Activated T-helper 2 cell treated with anti-CD3 and anti-CD28 coated beads, Interferon-gamma antibody, Interleukin-2, Interleukin-4, amounts not matched to agents 10 μg/mL and 5 μg/mL and 100 μg/mL, durations not matched to agents 14 hours and 24 hours and 36 hours (primary cell): ENCODE measurements around the gene PDE8A. TPM values are rescaled to one million over a fixed set of nuclear protein-coding genes. Genes with fewer than 3 reads are reported as not detected.
"Not testable (repeated sequence)": the region's sequence is repeated elsewhere in the genome, so short reads cannot be mapped to it uniquely, and the experiment has no call there.

Source experiments
- DNase-seq: peaks from one replicate; pipeline ENCODE4 v3.0.0; 2021; ENCODE audit warnings: low spot score
- H3K27ac Mint-ChIP-seq: one replicate; pipeline ENCODE4 v1.8.0; 2021; ENCODE audit warnings: mixed read lengths
- H3K27me3 Mint-ChIP-seq: one replicate; pipeline ENCODE4 v1.8.0; 2021; ENCODE audit warnings: low read depth, mixed read lengths
- H3K36me3 Mint-ChIP-seq: one replicate; pipeline ENCODE4 v1.8.0; 2021; ENCODE audit warnings: low read depth, mixed read lengths
- H3K4me1 Mint-ChIP-seq: one replicate; pipeline ENCODE4 v1.8.0; 2021; ENCODE audit warnings: low read depth, mixed read lengths
- H3K4me3 Mint-ChIP-seq: one replicate; pipeline ENCODE4 v1.8.0; 2021; ENCODE audit warnings: low read depth, mild to moderate bottlenecking, moderate library complexity, mixed read lengths
- H3K9me3 Mint-ChIP-seq: one replicate; pipeline ENCODE4 v1.8.0; 2021; ENCODE audit warnings: mixed read lengths
- intact Hi-C: fragments of 100-400 bp; cut with micrococcal nuclease; formaldehyde crosslinking; loops from one replicate; pipeline ENCODE4 v1.15.1; 2023
- total RNA-seq: library from RNA; stranded (reverse); gene quantifications from 2 replicates; pipeline ENCODE4 v1.2.3, GENCODE V29; 2022

Gene PDE8A
- total RNA-seq, 1 donor from 2014 or later: 20.4 TPM

DNA sequence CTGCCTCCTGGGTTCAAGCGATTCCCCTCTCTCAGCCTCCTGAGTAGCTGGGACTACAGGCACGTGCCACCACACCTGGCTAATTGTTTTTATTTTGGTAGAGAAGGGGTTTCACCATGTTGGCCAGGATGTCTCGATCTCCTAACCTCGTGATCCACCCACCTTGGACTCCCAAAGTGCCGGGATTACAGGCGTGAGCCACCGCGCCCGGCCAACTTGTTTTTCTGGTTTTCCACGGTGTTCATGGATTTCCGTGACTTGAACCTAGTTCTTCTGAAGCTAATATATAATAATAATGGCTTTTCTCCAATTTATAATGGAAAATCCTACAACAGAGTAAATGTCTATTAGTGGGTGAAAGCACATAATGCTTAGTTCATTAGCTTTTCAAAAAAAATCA is 203.7 kb downstream of the PDE8A start:
- H3K9me3 Mint-ChIP-seq, H3K27ac Mint-ChIP-seq, DNase-seq, H3K36me3 Mint-ChIP-seq, intact Hi-C loops, H3K4me1 Mint-ChIP-seq, H3K4me3 Mint-ChIP-seq: not testable (repeated sequence)
- peaks cover 10% of the 10 kb centered on the region for H3K27me3 Mint-ChIP-seq

DNA sequence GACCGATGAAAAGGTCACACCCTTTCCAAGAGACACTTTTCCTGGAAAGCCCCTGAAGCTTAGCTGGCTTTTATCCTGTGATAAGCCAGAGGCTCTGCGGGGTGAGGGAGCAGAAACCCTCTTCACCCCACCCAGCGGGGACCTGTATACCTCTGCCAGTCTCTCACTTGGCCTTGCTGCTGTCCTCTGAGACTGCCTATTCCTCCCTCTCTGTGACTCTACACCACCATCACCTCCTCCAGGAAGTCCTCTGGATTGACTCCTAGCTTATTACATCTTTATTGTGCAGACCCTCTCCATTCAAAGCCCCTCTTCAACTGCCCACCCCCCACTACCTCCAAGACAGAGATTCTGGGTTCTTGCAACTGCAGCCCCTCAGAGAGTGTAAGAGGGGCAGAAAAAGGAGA is 206.5 kb downstream of the PDE8A start:
- H3K4me3 Mint-ChIP-seq, H3K27ac Mint-ChIP-seq, H3K9me3 Mint-ChIP-seq, DNase-seq, intact Hi-C loops, H3K4me1 Mint-ChIP-seq, H3K36me3 Mint-ChIP-seq, H3K27me3 Mint-ChIP-seq: not testable (repeated sequence)

Other genes with a start within 250 kb of the PDE8A start
- 29.3 and 31.3 TPM in 2 replicates for gene ZNF592, start 233.3 kb upstream of the PDE8A start, total RNA-seq
- 0.34 TPM in 2 replicates for gene ALPK3, start 164.5 kb upstream of the PDE8A start, total RNA-seq
- gene SLC28A1, start 97.2 kb upstream of the PDE8A start, total RNA-seq: not detected in 2 replicates